ENCODE results near the gene ZFPM1. TPM values are rescaled to one million over a fixed set of nuclear protein-coding genes. Genes with fewer than 3 reads are reported as not detected.

The ZFPM1 gene
- total RNA-seq, 2 experiments from 2014 or later, result 15.0 to 18.0 TPM

DNA sequence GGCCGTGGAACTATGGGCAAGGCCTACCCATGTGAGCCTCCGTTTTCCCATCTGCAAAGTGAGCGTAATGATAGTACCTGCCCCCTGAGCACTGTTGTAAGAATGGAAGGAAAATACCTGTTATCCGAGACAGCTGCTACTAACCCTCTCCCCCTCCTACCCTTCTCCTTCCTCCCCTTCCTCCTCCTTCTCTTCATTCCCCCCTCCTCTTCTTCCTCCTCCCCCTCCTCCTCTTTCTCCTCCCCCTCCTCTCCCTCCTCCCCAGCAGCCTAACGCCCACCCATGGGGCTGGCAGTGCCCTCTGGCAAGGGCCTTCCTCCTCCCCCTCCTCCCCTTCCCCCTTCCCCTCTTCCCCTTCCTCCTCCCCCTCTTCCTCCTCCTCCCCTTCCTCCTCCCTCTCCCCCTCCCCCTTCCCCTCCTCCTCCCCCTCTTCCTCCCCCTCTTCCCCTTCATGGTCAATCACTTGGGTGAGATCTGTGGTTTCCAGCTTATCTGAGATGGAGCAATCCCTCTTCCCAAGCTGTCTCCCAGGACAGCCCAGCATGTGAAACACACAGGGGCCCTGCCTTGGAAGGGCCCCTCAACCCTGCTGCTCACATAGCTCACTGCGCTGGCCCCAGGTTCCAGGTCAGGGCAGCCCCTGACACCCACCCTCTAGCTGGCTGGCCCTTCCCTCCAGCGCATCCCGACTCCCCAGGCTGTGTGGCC, 6.4 kb downstream of the ZFPM1 start:
- Mint-ChIP-seq H3K36me3 (ENCODE audit: low read depth) (peaks cover under 1% of the 10 kb centered on the region), H3K4me1 (ENCODE audit: low read depth) (peaks cover 46% of the 10 kb centered on the region), H3K9me3 (no peaks in the 10 kb centered on the region), H3K27me3 (no peaks in the 10 kb centered on the region), H3K27ac (no peak overlapping the region), H3K4me3 (no peak overlapping the region)
- DNase-seq, result no peak
- POLR2A ChIA-PET, result no interaction called here
- CTCF ChIA-PET, result no interaction called here
- intact Hi-C loops (cut with micrococcal nuclease), result no loop called here
- TF ChIP-seq, protein P1, sequence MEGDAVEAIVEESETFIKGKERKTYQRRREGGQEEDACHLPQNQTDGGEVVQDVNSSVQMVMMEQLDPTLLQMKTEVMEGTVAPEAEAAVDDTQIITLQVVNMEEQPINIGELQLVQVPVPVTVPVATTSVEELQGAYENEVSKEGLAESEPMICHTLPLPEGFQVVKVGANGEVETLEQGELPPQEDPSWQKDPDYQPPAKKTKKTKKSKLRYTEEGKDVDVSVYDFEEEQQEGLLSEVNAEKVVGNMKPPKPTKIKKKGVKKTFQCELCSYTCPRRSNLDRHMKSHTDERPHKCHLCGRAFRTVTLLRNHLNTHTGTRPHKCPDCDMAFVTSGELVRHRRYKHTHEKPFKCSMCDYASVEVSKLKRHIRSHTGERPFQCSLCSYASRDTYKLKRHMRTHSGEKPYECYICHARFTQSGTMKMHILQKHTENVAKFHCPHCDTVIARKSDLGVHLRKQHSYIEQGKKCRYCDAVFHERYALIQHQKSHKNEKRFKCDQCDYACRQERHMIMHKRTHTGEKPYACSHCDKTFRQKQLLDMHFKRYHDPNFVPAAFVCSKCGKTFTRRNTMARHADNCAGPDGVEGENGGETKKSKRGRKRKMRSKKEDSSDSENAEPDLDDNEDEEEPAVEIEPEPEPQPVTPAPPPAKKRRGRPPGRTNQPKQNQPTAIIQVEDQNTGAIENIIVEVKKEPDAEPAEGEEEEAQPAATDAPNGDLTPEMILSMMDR (IDR thresholded peaks at IDR 0.05), result no peak
- no peak for ATAC-seq

DNA sequence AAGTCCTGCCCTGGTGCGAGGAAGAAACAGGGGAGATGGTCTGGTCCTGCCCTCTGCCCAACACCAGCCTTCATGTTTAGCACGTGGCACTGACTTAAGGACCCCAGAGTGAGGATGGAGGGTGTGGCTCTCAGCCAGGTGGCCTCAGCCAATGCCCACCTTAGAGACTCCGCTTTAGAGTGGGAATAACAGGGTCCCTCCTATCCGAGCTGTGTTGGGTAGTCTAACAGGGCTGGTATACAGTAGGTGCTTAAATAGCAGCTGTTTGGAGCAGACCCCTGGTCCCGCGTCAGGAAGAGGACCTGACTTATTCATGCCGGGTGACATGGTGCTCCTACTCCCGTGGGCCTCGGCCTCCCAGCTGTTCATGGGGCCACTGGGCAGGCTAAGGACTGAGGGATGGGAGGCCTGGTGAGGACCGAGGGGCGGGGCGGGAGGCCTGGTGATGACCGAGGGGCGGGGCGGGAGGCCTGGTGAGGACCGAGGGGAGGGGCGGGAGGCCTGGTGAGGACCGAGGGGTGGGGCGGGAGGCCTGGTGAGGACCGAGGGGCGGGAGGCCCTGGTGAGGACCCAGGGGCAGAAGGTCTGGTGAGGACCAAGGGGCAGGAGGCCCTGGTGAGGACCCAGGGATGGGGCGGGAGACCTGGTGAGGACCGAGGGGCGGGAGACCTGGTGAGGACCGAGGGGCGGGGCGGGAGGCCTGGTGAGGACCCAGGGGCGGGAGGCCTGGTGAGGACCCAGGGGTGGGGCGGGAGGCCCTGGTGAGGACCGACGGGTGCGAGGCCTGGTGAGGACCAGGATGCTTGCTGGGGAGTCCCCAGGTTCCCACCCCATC, 7.6 kb downstream of the ZFPM1 start:
- DNase-seq, result no peak
- Mint-ChIP-seq H3K36me3 (ENCODE audit: low read depth) (no peaks in the 10 kb centered on the region), H3K9me3 (no peaks in the 10 kb centered on the region), H3K4me1 (ENCODE audit: low read depth) (peaks cover 52% of the 10 kb centered on the region), H3K27ac (no peak overlapping the region), H3K4me3 (no peak overlapping the region), H3K27me3 (no peaks in the 10 kb centered on the region)
- CTCF ChIA-PET, result no interaction called here
- no peak for ATAC-seq
- TF ChIP-seq, protein P1 (IDR thresholded peaks at IDR 0.05), result no peak
- POLR2A ChIA-PET, result interaction anchor here (0.9 to 1.0 kb wide), 2 partner anchors 8 to 44 kb away, joined by 3 read pairs; no protein-coding TSS in a partner anchor
- intact Hi-C loops (cut with micrococcal nuclease), result no loop called here

DNA sequence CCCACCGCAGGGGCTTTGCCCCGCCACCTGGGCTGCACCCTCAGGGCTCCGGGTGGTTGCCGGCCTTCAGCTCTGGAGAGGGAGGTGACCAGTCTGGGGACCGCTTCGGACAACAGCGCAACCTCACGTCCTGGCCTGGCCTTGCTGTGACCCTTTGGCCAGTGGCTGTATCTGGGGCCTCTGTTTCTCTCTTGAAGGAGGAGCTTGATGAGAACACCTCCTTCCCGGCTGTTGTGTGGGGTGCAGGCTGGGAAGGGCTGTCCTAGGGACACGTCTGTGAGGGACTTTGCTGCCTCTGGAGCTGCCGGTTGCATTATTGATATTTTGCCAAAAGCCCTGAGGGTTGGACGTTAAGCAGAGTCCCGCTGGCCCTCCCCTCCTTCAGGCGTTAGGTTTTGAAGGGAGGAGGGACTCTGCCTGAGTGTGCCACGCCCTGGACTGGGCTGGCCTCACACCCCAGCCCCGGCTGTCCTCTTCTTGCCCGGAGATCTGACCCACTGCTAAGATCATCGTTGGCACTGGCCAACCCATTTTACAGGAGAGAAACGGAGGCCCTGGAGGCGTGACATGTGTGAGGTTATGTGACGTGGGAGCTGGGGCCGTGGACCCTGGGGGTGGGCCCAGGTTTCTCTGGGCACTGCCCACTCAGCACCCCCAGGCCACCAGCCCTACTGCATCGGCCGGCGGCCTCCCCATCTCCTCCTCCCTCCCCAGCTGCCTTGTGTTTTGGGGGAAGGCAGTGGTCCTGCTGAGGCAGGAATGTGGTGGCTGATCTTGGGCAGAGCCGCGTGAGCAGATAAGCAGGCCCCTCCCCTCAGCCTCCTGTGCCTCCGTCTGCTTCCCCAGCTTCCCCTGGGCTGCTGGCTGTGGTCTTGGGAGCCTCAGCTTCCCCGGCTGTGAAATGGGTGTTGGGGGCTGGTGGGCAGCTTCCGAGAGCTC, 8.5 kb downstream of the ZFPM1 start:
- DNase-seq, result no peak
- no peaks in the 10 kb centered on the region for H3K27me3 Mint-ChIP-seq
- TF ChIP-seq, protein P1 (IDR thresholded peaks at IDR 0.05), result no peak
- H3K27ac Mint-ChIP-seq, result no peak overlapping the region
- ChIA-PET CTCF (no interaction called here), POLR2A (interaction anchor here (0.7 to 1.0 kb wide), 4 partner anchors 9 to 72 kb away, joined by 3 read pairs; no protein-coding TSS in a partner anchor)
- H3K9me3 Mint-ChIP-seq, result no peaks in the 10 kb centered on the region
- no peak overlapping the region for H3K4me3 Mint-ChIP-seq
- intact Hi-C loops (cut with micrococcal nuclease), result no loop called here
- no peaks in the 10 kb centered on the region for H3K36me3 Mint-ChIP-seq (ENCODE audit: low read depth)
- ATAC-seq, result no peak
- H3K4me1 Mint-ChIP-seq (ENCODE audit: low read depth), result peaks cover 54% of the 10 kb centered on the region

DNA sequence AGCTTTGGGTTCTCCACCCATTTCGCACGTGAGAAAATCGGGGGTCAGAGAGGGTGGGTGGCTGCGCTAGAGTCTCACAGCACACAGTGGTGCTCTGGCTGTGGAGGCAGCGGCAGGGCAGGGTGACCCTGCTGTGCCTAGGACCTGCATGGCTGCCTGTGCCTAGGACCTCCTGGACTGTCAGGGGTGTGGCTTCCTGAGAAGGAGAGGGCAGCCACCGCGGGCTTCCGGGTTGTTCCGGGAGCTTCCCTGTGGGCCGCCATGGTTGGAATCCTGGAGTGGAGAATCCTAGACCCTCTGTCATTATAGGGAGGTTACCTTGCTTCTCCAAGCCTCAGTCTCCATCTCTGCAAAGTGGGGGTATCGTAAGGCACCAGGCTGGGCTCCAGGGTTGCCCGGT, 9.3 kb downstream of the ZFPM1 start:
- Mint-ChIP-seq H3K27me3 (no peaks in the 10 kb centered on the region), H3K27ac (no peak overlapping the region), H3K36me3 (ENCODE audit: low read depth) (peaks cover 2% of the 10 kb centered on the region), H3K9me3 (no peaks in the 10 kb centered on the region), H3K4me3 (no peak overlapping the region), H3K4me1 (ENCODE audit: low read depth) (peaks cover 54% of the 10 kb centered on the region)
- ATAC-seq, result no peak
- intact Hi-C loops (cut with micrococcal nuclease), result no loop called here
- no peak for DNase-seq
- ChIA-PET CTCF (no interaction called here), POLR2A (interaction anchor here (0.6 to 0.9 kb wide), 3 partner anchors 8 to 584 kb away, joined by 3 read pairs; no protein-coding TSS in a partner anchor)
- TF ChIP-seq, protein P1 (IDR thresholded peaks at IDR 0.05), result no peak

All from activated CD8-positive, alpha-beta T cell treated with anti-CD3 and anti-CD28 coated beads for 36 hours (primary cell).